Measurements from ENCODE around the gene CDKL1. TPM values are rescaled to one million over a fixed set of nuclear protein-coding genes. Genes with fewer than 3 reads are reported as not detected.

Gene CDKL1
- total RNA-seq, 2 experiments from 2014 or later = 8.1 to 12.0 TPM

- no peaks in the 10 kb centered on the region for H3K9me3 Mint-ChIP-seq (ENCODE audit: insufficient read depth)
- POLR2A ChIA-PET = interaction anchor here (0.6 kb wide), 1 partner anchor 20 kb away, joined by 4 read pairs; no protein-coding TSS in a partner anchor
- H3K4me3 Mint-ChIP-seq = no peak overlapping the region
- no peak for ATAC-seq
- no peak for DNase-seq
- peaks cover 28% of the 10 kb centered on the region for H3K4me1 Mint-ChIP-seq (ENCODE audit: low read depth)
- no peaks in the 10 kb centered on the region for H3K27me3 Mint-ChIP-seq (ENCODE audit: low read depth)
- peaks cover 13% of the 10 kb centered on the region for H3K36me3 Mint-ChIP-seq (ENCODE audit: low read depth)
- CTCF ChIA-PET = interaction anchor here (0.8 to 1.5 kb wide), 5 partner anchors 9 to 24 kb away, joined by 3 to 5 read pairs (median 3); no protein-coding TSS in a partner anchor
- H3K27ac Mint-ChIP-seq = no peak overlapping the region
These were observed 55.7 kb downstream of the CDKL1 start for GRCh38 chr14:50340963-50341362.

- POLR2A ChIA-PET = no interaction called here
- ATAC-seq = no peak
- CTCF ChIA-PET = interaction anchor here (1.1 to 1.5 kb wide), 5 partner anchors 13 to 478 kb away, joined by 3 to 5 read pairs (median 3); partner anchors contain the start of gene MAP4K5
These were observed 56.6 kb downstream of the CDKL1 start for GRCh38 chr14:50340045-50340444.

GRCh38 chr14:50339178-50339804 is 57.4 kb downstream of the CDKL1 start:
- no peak for ATAC-seq
- Mint-ChIP-seq H3K36me3 (ENCODE audit: low read depth) (peaks cover 15% of the 10 kb centered on the region), H3K27me3 (ENCODE audit: low read depth) (no peaks in the 10 kb centered on the region), H3K4me1 (ENCODE audit: low read depth) (peaks cover 30% of the 10 kb centered on the region), H3K9me3 (ENCODE audit: insufficient read depth) (no peaks in the 10 kb centered on the region), H3K4me3 (no peak overlapping the region), H3K27ac (no peak overlapping the region)
- POLR2A ChIA-PET = no interaction called here
- DNase-seq = no peak
- CTCF ChIA-PET = interaction anchor here (1.1 to 1.5 kb wide), 4 partner anchors 13 to 477 kb away, joined by 3 read pairs; partner anchors contain the start of gene MAP4K5

More at GRCh38 chr14:50340045-50340444, 56.6 kb downstream of the CDKL1 start:
- Mint-ChIP-seq H3K4me1 (ENCODE audit: low read depth) (peaks cover 31% of the 10 kb centered on the region), H3K27ac (no peak overlapping the region), H3K9me3 (ENCODE audit: insufficient read depth) (no peaks in the 10 kb centered on the region), H3K36me3 (ENCODE audit: low read depth) (peaks cover 12% of the 10 kb centered on the region), H3K27me3 (ENCODE audit: low read depth) (no peaks in the 10 kb centered on the region), H3K4me3 (no peak overlapping the region)
- DNase-seq = no peak

- Mint-ChIP-seq H3K27ac (no peak overlapping the region), H3K4me1 (ENCODE audit: low read depth) (peaks cover 23% of the 10 kb centered on the region), H3K36me3 (ENCODE audit: low read depth) (peaks cover 15% of the 10 kb centered on the region)
These were observed 58.1 kb downstream of the CDKL1 start for GRCh38 chr14:50338587-50338986.

GRCh38 chr14:50335989-50336824 is 60.5 kb downstream of the CDKL1 start:
- CTCF ChIA-PET = interaction anchor here (0.7 to 2.1 kb wide), 4 partner anchors 15 to 61 kb away, joined by 3 to 19 read pairs (median 3); partner anchors contain the start of gene CDKL1
- POLR2A ChIA-PET = interaction anchor here (0.7 to 1.1 kb wide), 2 partner anchors 12 to 473 kb away, joined by 3 to 4 read pairs; no protein-coding TSS in a partner anchor

More at GRCh38 chr14:50338587-50338986, 58.1 kb downstream of the CDKL1 start:
- DNase-seq (no peak), ATAC-seq (no peak)
- Mint-ChIP-seq H3K4me3 (no peak overlapping the region), H3K9me3 (ENCODE audit: insufficient read depth) (no peaks in the 10 kb centered on the region), H3K27me3 (ENCODE audit: low read depth) (no peaks in the 10 kb centered on the region)
- ChIA-PET CTCF (interaction anchor here (1.5 kb wide), 1 partner anchor 193 kb away, joined by 3 read pairs; the partner anchor contains the start of gene MAP4K5), POLR2A (no interaction called here)

GRCh38 chr14:50335389-50335788 is 61.3 kb downstream of the CDKL1 start:
- Mint-ChIP-seq H3K27ac (no peak overlapping the region), H3K4me3 (no peak overlapping the region), H3K36me3 (ENCODE audit: low read depth) (peaks cover 24% of the 10 kb centered on the region), H3K9me3 (ENCODE audit: insufficient read depth) (no peaks in the 10 kb centered on the region), H3K27me3 (ENCODE audit: low read depth) (no peaks in the 10 kb centered on the region), H3K4me1 (ENCODE audit: low read depth) (peaks cover 12% of the 10 kb centered on the region)
- peak; percentile 41 for ATAC-seq
- POLR2A ChIA-PET = interaction anchor here (0.7 to 1.1 kb wide), 2 partner anchors 12 to 473 kb away, joined by 3 to 4 read pairs; no protein-coding TSS in a partner anchor
- DNase-seq = no peak
- CTCF ChIA-PET = interaction anchor here (0.7 to 2.1 kb wide), 4 partner anchors 14 to 61 kb away, joined by 3 to 19 read pairs (median 3); partner anchors contain the start of gene CDKL1

More at GRCh38 chr14:50335989-50336824, 60.5 kb downstream of the CDKL1 start:
- peaks cover 12% of the 10 kb centered on the region for H3K4me1 Mint-ChIP-seq (ENCODE audit: low read depth)
- H3K4me3 Mint-ChIP-seq = peak overlapping the region; percentile 49
- ATAC-seq = peak; percentile 57
- no peaks in the 10 kb centered on the region for H3K9me3 Mint-ChIP-seq (ENCODE audit: insufficient read depth)
- H3K36me3 Mint-ChIP-seq (ENCODE audit: low read depth) = peaks cover 27% of the 10 kb centered on the region
- H3K27ac Mint-ChIP-seq = peak overlapping the region; percentile 87
- no peak for DNase-seq
- no peaks in the 10 kb centered on the region for H3K27me3 Mint-ChIP-seq (ENCODE audit: low read depth)

- H3K9me3 Mint-ChIP-seq (ENCODE audit: insufficient read depth) = no peaks in the 10 kb centered on the region
- no peak overlapping the region for H3K27ac Mint-ChIP-seq
- DNase-seq = no peak
- ATAC-seq = no peak
- no peak overlapping the region for H3K4me3 Mint-ChIP-seq
- H3K36me3 Mint-ChIP-seq (ENCODE audit: low read depth) = peaks cover 29% of the 10 kb centered on the region
- no peaks in the 10 kb centered on the region for H3K27me3 Mint-ChIP-seq (ENCODE audit: low read depth)
- peaks cover 12% of the 10 kb centered on the region for H3K4me1 Mint-ChIP-seq (ENCODE audit: low read depth)
- ChIA-PET CTCF (no interaction called here), POLR2A (no interaction called here)
These were observed 62.5 kb downstream of the CDKL1 start for GRCh38 chr14:50334211-50334610.

GRCh38 chr14:50333014-50333509 is 63.6 kb downstream of the CDKL1 start:
- Mint-ChIP-seq H3K4me3 (no peak overlapping the region), H3K27ac (no peak overlapping the region), H3K36me3 (ENCODE audit: low read depth) (peaks cover 26% of the 10 kb centered on the region), H3K27me3 (ENCODE audit: low read depth) (no peaks in the 10 kb centered on the region), H3K4me1 (ENCODE audit: low read depth) (peaks cover 12% of the 10 kb centered on the region), H3K9me3 (ENCODE audit: insufficient read depth) (no peaks in the 10 kb centered on the region)
- ChIA-PET POLR2A (no interaction called here), CTCF (interaction anchor here (0.7 to 1.6 kb wide), 3 partner anchors 9 to 12 kb away, joined by 3 to 6 read pairs (median 4); no protein-coding TSS in a partner anchor)
- no peak for ATAC-seq
- DNase-seq = no peak

- POLR2A ChIA-PET = no interaction called here
- H3K27ac Mint-ChIP-seq = no peak overlapping the region
These were observed 65.1 kb downstream of the CDKL1 start for GRCh38 chr14:50331596-50331995.

GRCh38 chr14:50321009-50321660 is 75.5 kb downstream of the CDKL1 start:
- Mint-ChIP-seq H3K4me3 (no peak overlapping the region), H3K9me3 (ENCODE audit: insufficient read depth) (no peaks in the 10 kb centered on the region)
- ATAC-seq = peak; percentile 97

More at GRCh38 chr14:50331596-50331995, 65.1 kb downstream of the CDKL1 start:
- ATAC-seq = no peak
- CTCF ChIA-PET = interaction anchor here (0.7 to 1.6 kb wide), 3 partner anchors 9 to 11 kb away, joined by 3 to 11 read pairs (median 6); no protein-coding TSS in a partner anchor
- H3K27me3 Mint-ChIP-seq (ENCODE audit: low read depth) = no peaks in the 10 kb centered on the region
- H3K4me3 Mint-ChIP-seq = no peak overlapping the region
- H3K9me3 Mint-ChIP-seq (ENCODE audit: insufficient read depth) = no peaks in the 10 kb centered on the region
- no peak for DNase-seq
- H3K36me3 Mint-ChIP-seq (ENCODE audit: low read depth) = peaks cover 26% of the 10 kb centered on the region
- H3K4me1 Mint-ChIP-seq (ENCODE audit: low read depth) = peaks cover 11% of the 10 kb centered on the region

More at GRCh38 chr14:50321009-50321660, 75.5 kb downstream of the CDKL1 start:
- Mint-ChIP-seq H3K36me3 (ENCODE audit: low read depth) (peaks cover 27% of the 10 kb centered on the region), H3K27me3 (ENCODE audit: low read depth) (no peaks in the 10 kb centered on the region), H3K27ac (no peak overlapping the region), H3K4me1 (ENCODE audit: low read depth) (peaks cover 9% of the 10 kb centered on the region)
- POLR2A ChIA-PET = interaction anchor here (0.6 to 2.1 kb wide), 5 partner anchors 9 to 211 kb away, joined by 3 to 14 read pairs (median 4); partner anchors contain the start of genes DMAC2L, L2HGDH and MAP4K5
- CTCF ChIA-PET = interaction anchor here (0.6 to 2.7 kb wide), 56 partner anchors 8 to 552 kb away, joined by 3 to 50 read pairs (median 4); partner anchors contain the start of genes CDKL1, DMAC2L, L2HGDH and MAP4K5
- peak; percentile 83 for DNase-seq

Measured in activated CD8-positive, alpha-beta T cell treated with anti-CD3 and anti-CD28 coated beads, Interleukin-2, amount 10 ng/mL, durations not matched to agents 7 days and 5 days (primary cell).